HG03196 (cell line): ENCODE results near the gene KIF19.
"Not testable (repeated sequence)": the region's sequence is repeated elsewhere in the genome, so short reads cannot be mapped to it uniquely, and the experiment has no call there.

Experiments
- ATAC-seq: cut with Tn5 transposase; IDR thresholded peaks from one replicate; pipeline ENCODE4 v1.9.1; 2021; ENCODE audit not compliant: unreplicated experiment

Gene KIF19

GRCh38 chr17:74325743-74326379 is at the start of gene KIF19:
Gene KIF19 (plus strand): TSS chr17:74326226. CDS start chr17:74326350, 124 bp downstream.
- no peak for ATAC-seq

DNA sequence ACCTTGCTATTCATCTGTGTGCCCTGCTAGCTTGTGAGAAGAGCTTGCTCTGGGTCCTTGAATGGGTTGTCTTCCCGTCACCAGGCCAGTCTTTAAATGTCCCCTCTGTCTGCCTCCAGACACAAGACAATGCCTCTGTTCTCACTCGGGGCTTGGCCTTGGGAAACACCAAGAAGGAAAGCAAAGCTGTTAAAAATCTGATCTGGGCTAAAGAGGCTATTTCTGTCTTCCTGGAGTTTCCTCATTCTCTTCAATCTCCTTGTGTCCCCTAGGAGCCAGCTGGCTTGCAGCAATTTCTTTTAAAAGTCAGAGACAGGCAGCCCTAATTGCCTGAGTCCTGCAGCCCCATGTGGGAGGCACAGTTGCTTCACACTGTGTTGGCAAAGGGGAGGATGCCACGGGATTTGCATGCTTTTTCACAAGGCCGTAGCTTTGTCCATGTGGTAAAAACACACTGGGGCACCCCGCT is 49.5 kb upstream of the KIF19 start:
- ATAC-seq, result no peak

- ATAC-seq, result no peak
Measured at GRCh38 chr17:74277935-74278334, 48.1 kb upstream of the KIF19 start.

DNA sequence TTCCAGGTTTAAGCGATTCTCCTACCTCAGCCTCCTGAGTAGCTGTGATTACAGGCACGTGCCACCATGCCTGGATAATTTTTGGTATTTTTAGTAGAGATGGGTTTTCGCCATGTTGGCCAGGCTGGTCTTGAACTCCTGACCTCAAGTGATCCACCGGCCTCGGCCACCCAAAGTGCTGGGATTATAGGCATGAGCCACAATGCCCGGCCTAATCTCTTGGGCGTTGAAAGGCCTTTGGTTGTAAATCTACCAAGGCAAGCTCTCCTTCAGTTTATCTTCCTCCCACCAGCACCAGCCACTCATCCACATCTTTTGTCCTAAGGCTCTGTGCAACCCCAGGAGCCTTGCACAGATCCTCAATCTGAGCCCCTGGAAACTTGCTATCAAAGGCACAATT is 46.4 kb upstream of the KIF19 start:
- ATAC-seq, result not testable (repeated sequence)

GRCh38 chr17:74280093-74280513 is 45.9 kb upstream of the KIF19 start:
- peak; percentile 63 for ATAC-seq

DNA sequence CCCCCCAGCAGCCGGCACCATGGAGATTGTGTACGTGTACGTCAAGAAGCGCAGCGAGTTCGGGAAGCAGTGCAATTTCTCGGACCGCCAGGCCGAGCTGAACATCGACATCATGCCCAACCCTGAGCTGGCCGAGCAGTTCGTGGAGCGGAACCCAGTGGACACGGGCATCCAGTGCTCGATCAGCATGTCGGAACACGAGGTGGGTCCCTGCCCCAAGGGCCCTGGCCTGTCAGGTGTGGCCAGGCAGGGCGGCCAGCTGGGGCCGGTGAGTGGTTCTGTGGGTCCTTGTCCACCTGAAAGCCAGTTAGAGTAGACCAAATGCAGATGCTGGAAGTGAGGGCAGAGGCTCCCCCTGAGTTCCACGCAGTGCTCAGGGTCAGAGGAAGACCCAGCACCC is 44.2 kb upstream of the KIF19 start:
- no peak for ATAC-seq

- ATAC-seq, result not testable (repeated sequence)
Measured at GRCh38 chr17:74282274-74282586, 43.8 kb upstream of the KIF19 start.

- ATAC-seq, result no peak
Measured at GRCh38 chr17:74282587-74283370, 43.2 kb upstream of the KIF19 start.

DNA sequence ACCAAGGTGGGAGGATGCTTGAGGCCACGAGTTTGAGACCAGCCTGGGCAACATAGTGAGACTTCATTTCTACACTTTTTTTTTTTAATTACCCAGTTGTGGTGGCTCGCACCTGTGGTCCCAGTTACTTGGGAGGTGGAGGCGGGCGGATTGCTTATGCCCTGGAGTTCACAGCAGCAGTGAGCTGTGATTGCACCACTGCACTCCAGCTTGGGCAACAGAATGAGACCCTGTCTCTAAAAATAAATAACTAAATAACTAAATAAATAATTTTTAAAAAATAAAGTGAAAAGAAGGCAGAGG is 42.7 kb upstream of the KIF19 start:
- ATAC-seq, result no peak

- ATAC-seq, result no peak
Measured at GRCh38 chr17:74287031-74287602, 38.9 kb upstream of the KIF19 start.

DNA sequence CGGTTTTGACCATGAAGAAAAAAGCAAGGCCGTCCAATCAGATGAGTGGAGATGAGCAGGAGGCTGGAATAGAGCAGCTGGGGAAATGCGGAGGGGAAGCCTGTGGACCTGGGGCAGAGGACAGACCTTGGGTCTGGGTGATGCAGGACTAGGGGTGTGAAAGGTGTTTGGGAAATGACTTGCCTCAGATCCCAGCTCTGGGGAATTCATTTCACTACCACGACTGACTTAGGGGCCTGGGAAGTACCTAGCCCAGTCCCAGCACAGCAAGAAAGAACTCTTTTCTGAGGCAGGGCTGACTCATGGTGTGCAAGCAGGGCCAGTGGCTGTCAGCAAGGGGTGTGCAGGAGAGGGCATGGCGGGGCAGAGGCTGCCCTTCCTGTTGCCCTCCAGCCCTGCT is 37.2 kb upstream of the KIF19 start:
- ATAC-seq, result peak; percentile 45

DNA sequence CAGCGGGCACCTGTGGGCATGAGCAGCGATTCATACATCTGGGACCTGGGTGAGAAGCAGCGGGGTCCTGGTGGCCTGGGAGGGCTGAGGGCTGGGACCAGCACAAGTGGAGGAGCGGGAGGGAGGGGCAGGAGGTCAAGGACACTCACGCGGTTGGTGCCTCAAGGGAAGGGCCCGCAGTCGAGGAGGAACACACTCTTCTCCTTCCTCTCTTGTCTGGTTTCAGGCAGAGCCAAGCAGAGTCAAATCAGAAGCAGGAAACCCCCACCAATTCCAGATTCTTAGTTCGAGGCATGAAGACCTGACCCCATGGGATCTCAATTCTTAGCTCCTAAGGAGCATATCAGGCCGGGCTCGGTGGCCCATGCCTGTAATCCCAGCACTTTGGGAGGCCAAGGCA is 36.3 kb upstream of the KIF19 start:
- no peak for ATAC-seq

DNA sequence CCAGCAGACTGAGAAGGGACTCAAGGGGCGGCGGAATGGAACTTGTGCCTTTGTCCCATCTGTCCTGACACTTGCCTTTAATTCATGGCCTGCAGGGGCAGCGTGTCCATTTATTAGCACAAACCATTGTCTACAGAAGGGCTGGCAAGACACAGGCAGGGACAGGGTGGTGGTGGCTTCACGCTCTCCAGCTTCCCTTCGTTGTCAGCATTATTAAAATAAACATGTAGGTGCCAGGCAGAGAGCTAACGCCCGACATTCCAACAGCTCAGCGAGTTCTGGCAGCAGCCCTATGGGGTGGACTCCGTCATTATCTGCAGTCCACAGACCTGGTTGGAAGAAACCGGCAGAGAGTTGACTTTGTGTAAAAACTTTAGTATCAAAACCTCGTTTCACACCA is 35.7 kb upstream of the KIF19 start:
- ATAC-seq, result no peak

GRCh38 chr17:74292495-74292894 is 33.5 kb upstream of the KIF19 start:
- ATAC-seq, result no peak

DNA sequence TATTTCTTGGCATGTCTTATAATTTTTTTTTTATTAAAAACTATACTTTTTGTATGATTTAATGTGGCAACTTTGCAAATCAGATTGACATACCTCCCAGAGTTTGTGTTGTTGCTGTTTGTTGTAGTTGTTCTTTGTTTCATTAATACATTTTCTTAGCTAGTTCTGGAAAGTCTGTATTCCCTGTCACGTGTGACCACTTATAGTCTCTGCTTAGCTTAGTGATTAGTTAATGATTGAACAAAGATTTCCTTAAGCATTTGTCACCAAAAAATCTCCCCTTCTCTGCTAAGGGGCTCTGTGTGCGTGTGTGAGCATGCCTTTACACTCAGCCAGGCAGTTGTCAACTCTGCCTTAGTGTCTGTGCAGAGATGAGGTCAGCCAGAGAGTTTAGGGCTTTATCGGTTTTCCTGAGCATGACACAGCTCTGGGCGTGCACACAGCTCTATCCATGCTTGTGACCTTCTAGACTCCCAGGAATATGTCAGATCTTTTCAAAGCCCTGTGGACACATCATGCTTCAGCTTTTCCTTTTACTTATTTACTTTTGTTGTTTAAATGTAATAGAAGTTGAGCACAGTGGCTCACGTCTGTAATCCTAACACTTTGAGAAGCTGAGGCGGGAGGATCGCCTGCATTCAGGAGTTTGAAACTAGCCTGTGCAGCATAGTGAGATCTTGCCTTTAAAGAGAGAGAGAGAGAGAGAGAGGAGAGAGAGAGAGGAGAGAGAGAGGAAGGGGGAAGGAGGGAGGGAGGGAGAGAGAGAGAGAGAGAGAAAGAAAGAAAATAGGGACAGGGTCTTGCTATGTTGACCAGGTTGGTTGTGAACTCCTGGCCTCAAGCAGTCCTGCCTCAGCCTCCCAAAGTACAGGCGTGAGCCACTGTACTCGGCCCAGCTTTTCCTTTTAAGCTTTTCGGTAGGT is 30.1 kb upstream of the KIF19 start:
- ATAC-seq, result no peak

- ATAC-seq, result no peak
Measured at GRCh38 chr17:74296548-74296936, 29.5 kb upstream of the KIF19 start.

- no peak for ATAC-seq
Measured at GRCh38 chr17:74297941-74298340, 28.1 kb upstream of the KIF19 start.

DNA sequence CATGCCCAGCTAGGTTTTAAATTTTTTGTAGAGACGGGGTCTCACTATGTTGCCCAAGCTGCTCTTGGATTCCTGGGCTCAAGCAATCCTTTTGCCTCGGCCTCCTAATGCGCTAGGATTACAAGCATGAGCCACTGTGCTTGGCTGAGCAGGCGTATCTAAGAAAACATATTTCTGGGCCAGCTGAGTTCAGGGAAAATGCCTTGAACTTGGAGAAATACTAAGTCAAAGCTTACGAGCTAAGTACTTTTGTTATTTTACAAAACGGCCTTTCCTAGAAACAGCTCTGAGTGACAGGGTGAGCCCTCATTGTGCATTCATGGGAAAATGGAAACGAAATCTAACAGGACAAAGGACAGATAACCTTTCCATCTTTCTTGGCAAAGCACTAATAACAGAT is 27.2 kb upstream of the KIF19 start:
- no peak for ATAC-seq

- ATAC-seq, result no peak
Measured at GRCh38 chr17:74299226-74300009, 26.6 kb upstream of the KIF19 start.

GRCh38 chr17:74303305-74303704 is 22.7 kb upstream of the KIF19 start:
- no peak for ATAC-seq

DNA sequence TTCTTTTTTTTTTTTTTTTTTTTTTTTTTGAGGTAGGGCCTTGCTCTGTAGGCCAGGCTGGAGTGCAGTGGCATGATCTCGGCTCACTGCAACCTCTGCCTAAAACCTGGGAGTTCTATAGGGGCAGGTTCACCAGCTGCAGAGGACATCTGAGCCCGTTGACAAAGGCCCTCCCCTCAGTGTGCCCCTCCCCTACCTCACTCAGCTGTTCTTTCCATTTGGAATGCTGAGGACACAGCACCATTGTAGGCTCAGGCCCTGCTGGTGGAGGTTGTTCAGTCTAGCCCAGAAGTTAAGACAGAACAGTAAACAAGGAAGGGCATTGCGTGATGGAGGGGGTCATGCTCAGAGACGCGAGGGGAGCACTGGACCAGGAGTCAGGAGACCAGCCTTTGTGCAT is 21.8 kb upstream of the KIF19 start:
- ATAC-seq, result no peak
